HFF-Myc (cell line): Measurements from ENCODE around the gene THAP12.
"Not testable (repeated sequence)": the region's sequence is repeated elsewhere in the genome, so short reads cannot be mapped to it uniquely, and the experiment has no call there.

Experiments used
- DNase-seq: peaks from one replicate; pipeline ENCODE4 v3.0.0-alpha.2; 2011; ENCODE audit warnings: low read depth; ENCODE audit errors: extremely low read depth
- H3K4me3 ChIP-seq: replicated peaks from 2 replicates; pipeline ENCODE4 v1.5.1; 2011; ENCODE audit warnings: low read depth, mild to moderate bottlenecking, control low read depth, low read length
- TF ChIP-seq, protein P1 (sequence below): IDR thresholded peaks from 2 replicates; pipeline ENCODE4 v1.5.1; 2012; ENCODE audit warnings: mild to moderate bottlenecking, low read depth, low read length, control low read depth; ENCODE audit errors: missing control alignments

Gene THAP12

DNA sequence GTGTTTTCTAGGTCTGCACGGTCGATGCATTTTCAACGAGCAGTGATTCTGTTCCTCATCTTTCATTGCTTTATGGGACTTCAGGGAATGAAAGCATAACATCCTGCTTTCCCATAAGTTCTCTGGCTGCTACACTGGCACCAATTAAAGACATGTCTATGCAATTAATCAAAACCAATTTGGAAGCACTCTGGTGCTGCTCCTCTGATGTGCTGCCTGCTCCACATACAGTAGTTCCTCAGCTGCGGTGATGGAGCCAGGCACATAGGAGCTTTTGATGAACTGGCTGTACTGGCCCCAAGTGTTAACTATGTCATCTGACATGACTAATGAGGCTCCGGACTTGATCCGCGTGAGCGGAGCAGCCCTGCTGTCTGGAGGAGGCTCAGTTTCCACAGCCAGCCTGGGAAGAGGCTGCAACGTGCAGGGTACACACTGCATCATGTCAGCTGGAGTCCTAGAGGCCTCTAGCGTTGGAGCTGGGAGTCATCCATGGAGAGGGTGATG, 30.0 kb upstream of the THAP12 start:
- DNase-seq, result no peak
- TF ChIP-seq, protein P1, sequence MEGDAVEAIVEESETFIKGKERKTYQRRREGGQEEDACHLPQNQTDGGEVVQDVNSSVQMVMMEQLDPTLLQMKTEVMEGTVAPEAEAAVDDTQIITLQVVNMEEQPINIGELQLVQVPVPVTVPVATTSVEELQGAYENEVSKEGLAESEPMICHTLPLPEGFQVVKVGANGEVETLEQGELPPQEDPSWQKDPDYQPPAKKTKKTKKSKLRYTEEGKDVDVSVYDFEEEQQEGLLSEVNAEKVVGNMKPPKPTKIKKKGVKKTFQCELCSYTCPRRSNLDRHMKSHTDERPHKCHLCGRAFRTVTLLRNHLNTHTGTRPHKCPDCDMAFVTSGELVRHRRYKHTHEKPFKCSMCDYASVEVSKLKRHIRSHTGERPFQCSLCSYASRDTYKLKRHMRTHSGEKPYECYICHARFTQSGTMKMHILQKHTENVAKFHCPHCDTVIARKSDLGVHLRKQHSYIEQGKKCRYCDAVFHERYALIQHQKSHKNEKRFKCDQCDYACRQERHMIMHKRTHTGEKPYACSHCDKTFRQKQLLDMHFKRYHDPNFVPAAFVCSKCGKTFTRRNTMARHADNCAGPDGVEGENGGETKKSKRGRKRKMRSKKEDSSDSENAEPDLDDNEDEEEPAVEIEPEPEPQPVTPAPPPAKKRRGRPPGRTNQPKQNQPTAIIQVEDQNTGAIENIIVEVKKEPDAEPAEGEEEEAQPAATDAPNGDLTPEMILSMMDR, result no peak
- no peak overlapping the region for H3K4me3 ChIP-seq

DNA sequence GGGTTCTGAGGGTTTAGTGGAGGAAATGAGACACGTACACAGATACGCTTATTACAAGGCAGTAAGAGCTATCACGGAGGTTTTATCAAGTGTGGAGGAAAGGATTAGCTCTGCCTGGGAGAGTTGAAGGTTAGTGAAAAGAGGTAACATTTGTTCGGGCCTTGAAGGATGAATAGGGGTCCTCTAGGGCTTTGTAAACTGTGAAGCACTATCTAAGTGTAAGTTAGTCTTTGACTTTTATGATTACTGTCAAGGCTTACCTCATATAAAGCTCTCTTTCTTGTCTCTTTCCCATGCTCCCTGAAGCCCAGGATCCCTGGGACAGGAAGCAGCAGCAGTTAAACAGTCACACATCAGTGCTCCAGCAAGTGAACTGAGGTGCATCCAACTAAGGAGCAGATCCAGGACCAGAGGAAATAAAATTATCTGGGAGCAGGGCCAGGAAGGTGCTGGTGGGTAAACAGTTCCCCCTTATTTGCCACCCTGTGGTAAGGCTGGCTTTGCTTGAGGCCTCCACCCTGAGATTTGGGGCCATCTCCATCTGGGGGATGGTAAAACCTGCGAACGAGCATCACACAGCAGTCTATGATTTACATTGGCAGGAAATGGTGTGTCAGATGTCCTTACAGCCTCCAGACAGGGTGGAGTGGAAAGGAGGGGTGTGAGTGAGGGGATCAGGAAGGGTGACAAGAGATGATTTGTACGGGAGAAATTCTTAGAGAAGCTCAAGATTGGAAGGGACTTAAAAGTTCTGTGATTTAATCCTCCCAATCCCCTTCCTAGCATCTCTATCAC, 27.4 kb upstream of the THAP12 start:
- TF ChIP-seq, protein P1, result no peak
- no peak for DNase-seq
- no peak overlapping the region for H3K4me3 ChIP-seq

DNA sequence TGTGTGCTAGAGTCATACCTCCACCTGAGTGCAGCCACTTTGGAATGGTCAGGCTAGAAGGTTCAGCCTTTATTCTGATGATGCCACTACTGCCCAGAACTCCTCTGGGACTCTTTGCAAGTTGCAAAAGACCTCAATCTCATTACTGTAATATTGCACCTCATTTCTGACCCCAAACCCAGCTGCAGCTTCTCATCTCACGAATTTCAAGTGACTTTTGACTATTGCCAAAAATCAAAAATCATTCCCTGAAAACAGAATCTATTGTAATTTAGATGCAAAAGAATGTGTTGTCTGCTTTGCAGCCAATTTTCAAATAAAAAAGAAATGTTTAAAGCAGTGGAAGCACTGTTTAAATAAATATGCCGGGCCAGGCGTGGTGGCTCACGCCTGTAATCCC, 25.4 kb upstream of the THAP12 start:
- DNase-seq, result no peak
- TF ChIP-seq, protein P1, result no peak
- H3K4me3 ChIP-seq, result no peak overlapping the region

DNA sequence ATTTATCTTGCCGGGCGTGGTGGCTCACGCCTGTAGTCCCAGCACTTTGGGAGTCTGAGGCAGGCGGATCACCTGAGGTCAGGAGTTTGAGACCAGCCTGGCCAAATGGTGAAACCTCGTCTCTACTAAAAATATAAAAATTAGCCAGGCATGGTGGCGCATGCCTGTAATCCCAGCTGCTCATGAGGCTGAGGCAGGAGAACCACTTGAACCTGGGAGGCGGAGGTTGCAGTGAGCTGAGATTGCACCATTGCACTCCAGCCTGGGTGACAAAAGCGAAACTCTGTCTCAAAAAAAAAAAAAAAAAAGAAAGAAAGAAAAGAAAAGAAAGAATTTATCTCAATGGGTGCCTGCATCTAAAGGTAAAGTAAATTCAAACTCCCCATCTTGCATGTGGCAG, 20.6 kb upstream of the THAP12 start:
- not testable (repeated sequence) for H3K4me3 ChIP-seq, DNase-seq

DNA sequence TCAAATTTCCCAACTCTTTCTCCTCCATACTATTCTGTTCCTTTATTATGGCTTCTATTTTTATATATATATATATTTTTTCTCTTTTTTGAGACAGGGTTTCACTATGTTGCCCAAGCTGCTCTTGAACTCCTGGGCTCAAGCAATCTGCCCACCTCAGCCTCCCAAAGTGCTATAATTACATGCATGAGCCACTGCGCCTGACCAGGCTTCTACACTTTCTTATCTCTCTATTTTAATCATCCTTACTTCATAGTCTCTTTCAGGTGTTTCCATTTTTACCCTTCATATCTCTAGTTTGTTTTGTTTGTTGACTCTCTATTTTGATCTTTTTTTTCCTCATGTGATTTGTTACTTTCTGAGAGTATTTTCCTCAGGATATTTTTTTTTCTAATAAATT, 20.0 kb upstream of the THAP12 start:
- TF ChIP-seq, protein P1, result no peak
- no peak for DNase-seq
- no peak overlapping the region for H3K4me3 ChIP-seq

DNA sequence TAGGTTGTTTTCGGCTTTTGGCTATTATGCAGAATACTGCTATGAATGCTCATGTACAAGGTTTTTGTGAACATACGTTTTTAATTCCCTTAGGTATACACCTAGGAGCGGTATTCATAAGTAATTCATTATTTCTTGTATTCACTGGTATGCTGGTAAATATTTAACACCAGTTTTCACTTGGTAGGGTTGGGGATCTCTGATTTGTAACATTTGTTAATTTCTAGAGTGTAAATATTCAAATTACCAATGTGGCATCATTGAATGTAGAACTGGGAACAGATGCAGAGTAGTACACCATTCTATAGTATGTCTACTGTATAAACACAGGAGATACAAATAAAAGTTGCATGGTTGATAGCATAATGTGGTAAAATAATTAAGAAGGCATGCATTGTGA, 16.5 kb upstream of the THAP12 start:
- TF ChIP-seq, protein P1, result no peak
- no peak for DNase-seq
- no peak overlapping the region for H3K4me3 ChIP-seq

DNA sequence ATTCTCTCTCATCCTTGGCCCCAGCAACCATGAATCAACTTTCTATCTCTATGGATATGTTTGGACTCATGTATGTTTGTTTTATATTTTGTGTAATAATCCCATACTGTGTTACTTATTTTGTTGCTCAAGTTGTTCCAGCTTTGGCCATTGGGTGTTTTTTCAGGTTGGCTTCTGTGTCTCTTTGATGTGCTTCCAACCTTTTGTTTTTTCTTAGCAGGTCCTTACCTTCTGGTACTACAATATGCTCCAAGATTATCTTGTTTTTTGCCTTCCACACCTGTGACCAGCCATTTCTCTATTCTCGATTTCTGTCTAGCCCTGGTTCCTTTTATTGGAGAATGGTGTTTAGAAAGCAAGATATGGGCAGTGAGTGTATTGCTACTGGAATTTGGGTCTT, 14.4 kb upstream of the THAP12 start:
- TF ChIP-seq, protein P1, result no peak
- H3K4me3 ChIP-seq, result no peak overlapping the region
- DNase-seq, result no peak
